Daoy (cell line): ENCODE measurements around the gene FAT4. TPM values are rescaled to one million over a fixed set of nuclear protein-coding genes. Genes with fewer than 3 reads are reported as not detected.

Experiments
- DNase-seq: peaks from one replicate; pipeline ENCODE4 v3.0.0-alpha.2; 2015; ENCODE audit warnings: low read depth
- total RNA-seq: library from RNA; depleted of rRNA; stranded (reverse); fragments of >200 nt; shearing (Covaris generic); gene quantifications from 2 replicates; pipeline ENCODE4 v1.2.3, GENCODE V29; 2014

Gene FAT4
- total RNA-seq, 1 experiment from 2014 or later: 0.46 TPM

DNA sequence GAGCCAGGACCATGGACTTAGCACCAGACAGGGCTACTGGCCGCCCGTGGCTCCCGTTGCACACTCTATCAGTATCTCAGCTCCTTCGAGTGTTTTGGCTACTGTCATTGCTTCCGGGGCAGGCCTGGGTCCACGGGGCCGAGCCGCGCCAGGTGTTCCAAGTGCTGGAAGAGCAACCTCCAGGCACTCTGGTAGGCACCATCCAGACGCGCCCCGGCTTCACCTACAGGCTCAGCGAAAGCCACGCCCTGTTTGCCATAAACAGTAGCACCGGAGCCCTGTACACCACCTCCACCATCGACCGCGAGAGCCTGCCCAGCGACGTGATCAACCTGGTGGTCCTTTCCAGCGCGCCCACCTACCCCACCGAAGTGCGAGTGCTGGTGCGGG, 1.6 kb downstream of the FAT4 start:
- DNase-seq: peak; percentile 22

GRCh38 chr4:125316791-125317524, 2.2 kb downstream of the FAT4 start:
- peak; percentile 30 for DNase-seq

GRCh38 chr4:125317525-125317877, 2.7 kb downstream of the FAT4 start:
- peak; percentile 53 for DNase-seq

DNA sequence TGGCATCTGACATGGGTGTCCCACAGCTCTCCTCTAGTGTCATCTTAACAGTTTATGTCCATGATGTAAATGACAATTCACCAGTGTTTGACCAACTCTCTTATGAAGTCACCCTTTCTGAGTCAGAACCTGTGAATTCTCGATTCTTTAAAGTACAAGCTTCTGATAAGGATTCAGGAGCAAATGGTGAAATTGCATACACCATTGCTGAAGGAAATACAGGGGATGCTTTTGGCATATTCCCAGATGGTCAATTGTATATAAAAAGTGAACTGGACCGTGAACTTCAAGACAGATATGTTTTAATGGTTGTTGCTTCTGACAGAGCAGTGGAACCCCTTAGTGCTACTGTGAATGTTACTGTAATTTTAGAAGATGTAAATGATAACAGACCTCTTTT, 4.6 kb downstream of the FAT4 start:
- DNase-seq: no peak

DNA sequence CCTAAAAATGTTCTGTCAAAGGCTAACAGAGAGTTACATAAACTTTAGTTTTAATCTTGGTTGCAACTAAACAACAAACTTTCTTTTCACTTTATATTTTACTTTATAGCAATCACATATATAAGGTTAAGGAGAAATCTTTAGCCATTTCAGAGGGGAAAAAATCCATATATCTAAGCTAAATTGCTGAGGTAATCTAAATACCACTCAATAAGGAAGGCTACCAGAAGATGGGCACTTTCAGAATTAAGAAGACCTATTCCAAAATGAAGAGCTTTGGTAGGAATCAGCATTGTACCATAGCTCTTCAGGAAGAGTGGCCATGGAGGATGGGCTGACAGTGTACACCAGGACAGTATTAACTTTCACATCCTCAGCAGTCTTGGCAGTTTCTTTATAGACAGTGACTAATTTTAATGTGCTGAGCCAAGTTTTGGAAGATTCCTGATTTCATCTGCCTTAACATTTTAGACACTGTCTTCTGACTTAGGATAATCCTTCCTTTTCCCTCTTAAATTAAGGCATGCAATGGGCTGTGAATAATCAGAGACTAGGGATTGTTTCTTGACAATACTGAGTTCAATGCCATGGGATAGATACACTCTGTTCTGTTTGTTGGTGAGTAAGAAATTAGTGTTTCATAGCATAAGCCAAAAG, 7.1 kb downstream of the FAT4 start:
- peak; percentile 8 for DNase-seq

- peak; percentile 42 for DNase-seq
Measured at GRCh38 chr4:125322366-125322730, 7.6 kb downstream of the FAT4 start.

DNA sequence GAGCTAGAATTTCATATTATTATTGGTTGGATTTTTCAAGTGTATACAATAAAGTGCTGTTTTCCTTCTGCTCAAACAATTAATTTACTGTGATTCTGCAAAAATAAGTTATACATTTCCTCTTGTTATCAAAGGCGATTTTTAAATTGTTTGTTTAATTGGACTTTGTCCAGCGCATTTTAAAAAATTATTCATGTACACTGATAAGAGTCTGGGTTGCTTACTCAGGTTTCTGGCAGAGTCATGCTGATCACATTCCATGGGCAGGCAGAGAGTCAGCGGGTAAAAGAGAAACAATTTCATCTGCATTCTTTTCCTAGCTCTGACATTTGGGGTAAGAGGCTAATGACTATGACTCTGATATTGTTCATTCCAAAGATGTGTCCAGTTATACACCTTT, 8.9 kb downstream of the FAT4 start:
- DNase-seq: peak; percentile 65

GRCh38 chr4:125325733-125326132, 11.0 kb downstream of the FAT4 start:
- no peak for DNase-seq

GRCh38 chr4:125331116-125331515, 16.4 kb downstream of the FAT4 start:
- no peak for DNase-seq

GRCh38 chr4:125334926-125335325, 20.2 kb downstream of the FAT4 start:
- DNase-seq: no peak

GRCh38 chr4:125338814-125339213, 24.1 kb downstream of the FAT4 start:
- no peak for DNase-seq

DNA sequence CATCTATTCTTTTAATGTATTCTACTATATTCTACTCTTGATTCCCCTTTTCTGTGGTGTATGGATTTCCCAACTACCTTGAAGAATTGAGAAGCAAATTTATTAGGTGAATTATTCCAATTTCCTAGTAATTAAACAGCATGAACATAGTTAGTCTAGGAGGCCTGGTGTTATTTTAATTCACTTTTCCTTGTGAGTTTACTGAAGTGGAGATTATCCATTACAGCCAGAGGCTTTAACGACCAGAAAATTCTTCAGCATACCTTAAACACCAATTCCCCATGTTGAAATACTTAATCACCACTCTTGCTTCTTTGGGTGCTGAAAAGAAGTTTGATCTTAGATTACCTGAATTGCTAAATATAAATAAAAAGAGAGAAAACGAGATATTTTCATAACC, 29.4 kb downstream of the FAT4 start:
- no peak for DNase-seq

DNA sequence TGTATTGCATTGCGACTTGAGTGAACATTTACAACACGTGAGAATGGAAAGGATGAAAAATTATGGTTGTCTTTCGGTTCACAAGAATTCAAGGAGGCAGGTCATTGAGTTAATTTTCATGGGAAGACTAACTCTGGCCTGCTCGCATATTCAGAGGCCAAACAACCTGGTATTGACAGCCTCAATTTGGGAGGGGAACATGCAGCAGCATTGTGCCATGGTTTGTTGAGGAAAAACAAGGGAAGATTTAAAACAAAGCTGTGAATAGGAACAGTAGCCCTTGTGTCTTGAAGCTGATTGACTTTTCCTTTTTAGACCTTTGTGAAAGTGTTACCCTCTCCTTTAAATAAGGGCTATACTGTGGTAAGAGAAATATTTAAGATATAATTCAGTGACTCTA, 31.9 kb downstream of the FAT4 start:
- no peak for DNase-seq

DNA sequence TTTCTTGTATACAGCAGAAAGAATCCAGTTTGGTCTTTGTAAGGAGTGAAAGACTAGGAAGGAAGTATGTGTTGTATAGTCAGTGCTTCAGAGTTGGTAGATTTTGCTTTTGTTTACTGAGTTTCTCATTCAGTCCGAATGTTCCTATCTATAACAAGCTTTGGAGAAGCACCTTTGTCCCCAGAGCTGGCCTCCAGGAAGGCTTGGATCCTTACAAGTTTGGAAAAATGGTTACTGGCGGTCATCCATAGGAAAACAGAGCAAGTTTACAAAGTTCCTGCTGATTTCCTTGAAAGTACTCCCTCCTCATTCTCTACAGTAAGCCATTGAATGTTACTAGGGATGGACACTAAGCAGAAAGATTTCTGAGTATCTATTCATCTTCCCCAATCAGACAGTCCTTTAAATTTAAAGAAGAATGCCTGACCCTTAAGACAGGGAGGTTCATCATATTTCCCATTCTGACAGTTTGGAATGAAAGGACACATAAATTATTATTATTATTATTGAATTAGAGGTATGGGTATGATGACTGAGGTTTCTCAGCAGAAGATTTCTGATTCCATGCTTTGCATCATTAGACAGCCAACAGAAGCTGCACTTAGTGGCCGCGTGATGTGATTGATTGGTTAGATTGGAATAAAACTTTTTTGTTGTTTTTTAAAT, 35.8 kb downstream of the FAT4 start:
- no peak for DNase-seq

DNA sequence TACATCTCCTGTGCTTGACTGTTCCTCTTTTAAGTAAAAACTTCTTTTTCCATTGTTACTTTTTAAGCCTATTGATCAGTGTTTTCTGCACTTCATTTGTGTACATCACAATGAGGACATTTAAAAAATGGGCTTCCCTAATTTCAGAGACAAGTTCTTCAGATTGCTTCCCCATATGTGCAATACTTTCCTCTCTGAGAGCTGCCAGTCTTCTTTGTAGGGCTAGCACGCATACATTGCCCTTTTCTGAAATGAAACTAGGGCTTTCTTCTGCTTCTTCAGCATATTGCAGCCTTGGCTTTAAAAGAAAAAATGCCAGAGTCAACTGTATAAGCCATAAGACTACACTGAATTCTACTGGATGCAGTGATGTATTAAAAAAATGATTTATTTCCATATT, 37.8 kb downstream of the FAT4 start:
- no peak for DNase-seq

- DNase-seq: no peak
Measured at GRCh38 chr4:125353131-125353530, 38.4 kb downstream of the FAT4 start.

- DNase-seq: no peak
Measured at GRCh38 chr4:125355791-125356190, 41.0 kb downstream of the FAT4 start.

DNA sequence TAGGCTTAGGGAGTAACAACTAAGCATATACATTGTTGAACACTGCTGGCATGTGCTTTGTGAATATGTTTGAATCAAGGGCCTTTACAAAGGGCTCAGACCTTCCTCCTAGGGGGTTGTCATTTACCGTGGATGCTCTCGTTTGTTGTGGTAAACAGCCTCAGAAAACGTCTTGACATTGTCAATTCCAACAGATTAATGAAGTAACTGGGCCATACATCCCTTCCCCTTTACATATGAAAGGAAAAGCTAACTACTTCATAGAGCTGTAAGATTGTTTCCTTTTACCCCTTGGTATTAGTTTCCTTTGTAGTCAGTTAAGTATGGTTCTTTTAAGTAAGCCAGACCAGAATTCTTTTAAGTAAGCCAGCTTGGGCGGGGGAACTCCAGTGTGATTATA, 42.9 kb downstream of the FAT4 start:
- no peak for DNase-seq

DNA sequence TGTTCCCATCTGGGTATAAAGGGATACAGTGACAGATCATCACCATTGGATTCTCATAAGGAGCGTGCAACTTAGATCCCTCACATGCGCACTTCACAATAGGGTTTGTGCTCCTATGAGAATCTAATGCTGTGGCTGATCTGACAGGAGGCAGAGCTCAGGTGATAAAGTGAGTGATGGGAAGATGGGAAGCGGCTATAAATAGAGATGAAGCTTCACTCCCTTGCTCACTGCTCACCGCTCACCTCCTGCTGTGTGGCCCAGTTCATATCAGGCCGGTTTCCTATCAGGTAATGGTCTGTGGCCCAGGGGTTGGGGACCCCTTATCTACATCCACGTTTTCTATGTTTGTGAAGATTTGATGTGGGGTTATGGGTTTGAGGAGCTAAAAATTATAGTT, 43.7 kb downstream of the FAT4 start:
- no peak for DNase-seq

- no peak for DNase-seq
Measured at GRCh38 chr4:125359363-125359762, 44.6 kb downstream of the FAT4 start.

GRCh38 chr4:125359960-125360634, 45.3 kb downstream of the FAT4 start:
- no peak for DNase-seq

DNA sequence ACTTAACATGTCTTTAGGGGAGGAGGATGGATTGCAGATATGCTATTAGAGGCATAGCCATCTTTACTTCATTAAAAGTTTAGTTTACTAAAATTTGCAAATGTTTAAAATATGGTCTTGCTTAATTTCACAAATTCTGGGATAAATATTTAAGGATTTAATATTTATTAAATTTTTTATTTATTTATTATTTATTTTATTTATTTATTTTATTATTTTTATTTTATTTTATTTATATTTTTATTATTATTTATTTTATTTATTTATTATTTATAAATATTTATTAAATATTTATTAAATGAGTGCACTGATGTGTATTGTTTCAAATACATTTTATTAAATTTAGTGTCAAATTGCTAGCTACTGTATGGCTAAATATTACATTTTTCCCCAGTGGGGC, 46.0 kb downstream of the FAT4 start:
- no peak for DNase-seq
